ENCODE results near the gene PRR35.
"Not testable (repeated sequence)": the region's sequence is repeated elsewhere in the genome, so short reads cannot be mapped to it uniquely, and the experiment has no call there.

The PRR35 gene

DNA sequence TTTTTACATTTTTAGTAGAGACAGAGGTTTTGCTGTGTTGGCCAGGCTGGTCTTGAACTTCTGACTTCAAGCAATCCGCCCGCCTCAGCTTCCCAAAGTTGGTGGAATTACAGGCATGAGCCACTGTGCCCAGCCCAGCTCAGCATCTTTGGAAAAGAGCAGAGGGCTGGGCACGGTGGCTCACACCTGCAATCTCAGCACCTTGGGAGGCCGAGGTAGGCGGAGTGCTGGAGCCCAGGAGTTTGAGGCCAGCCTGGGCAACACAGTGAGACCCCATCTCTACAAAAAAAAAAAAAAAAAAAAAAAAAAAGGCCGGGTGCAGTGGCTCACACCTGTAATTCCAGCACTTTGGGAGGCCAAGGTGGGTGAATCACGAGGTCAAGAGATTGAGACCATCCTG, 37.5 kb downstream of the PRR35 start:
- not testable (repeated sequence) for ATAC-seq

DNA sequence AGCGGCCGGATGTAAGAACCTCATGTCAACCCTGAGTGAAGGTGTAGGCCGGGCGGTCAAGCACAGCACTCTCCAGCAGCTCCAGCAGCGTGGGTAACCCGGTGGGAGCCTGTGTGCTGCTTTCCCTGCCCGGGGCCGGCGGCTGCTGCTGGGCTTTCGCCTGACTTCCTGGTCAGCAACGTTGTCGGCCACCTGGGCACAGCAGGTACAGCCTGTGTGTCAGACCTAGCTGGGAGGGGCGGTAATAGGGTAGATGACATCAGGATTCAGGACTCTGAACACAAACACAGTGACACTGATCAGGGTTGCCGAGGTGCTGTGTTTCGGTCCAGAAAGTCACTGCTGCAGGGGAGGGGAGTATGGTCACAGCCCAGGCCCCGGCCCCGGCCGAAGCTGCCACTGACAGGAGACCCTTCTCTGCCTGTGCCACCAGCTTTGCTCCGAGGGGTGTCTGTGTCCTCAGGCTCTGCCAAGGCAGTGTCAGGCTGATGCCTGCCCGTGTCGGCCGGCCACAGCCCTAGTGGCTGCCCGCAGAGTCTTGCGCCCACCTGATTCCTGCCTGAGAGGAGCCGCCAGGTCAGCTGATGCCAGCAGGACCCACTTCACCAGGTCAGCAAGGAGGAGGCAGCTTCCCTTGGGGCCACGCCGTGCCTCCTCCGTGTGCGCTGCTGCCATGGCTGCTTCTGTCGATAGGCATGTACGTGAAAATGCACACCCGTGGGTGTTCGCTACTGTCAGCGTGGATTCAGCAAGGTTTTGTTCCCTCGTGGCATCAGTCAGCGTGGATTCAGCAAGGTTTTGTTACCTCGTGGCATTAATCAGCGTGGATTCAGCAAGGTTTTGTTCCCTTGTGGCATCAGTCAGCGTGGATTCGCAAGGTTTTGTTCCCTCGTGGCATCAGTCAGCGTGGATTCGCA, 38.9 kb downstream of the PRR35 start:
- ATAC-seq = no peak

- no peak for ATAC-seq
Measured at GRCh38 chr16:600781-601180, 40.6 kb downstream of the PRR35 start.

DNA sequence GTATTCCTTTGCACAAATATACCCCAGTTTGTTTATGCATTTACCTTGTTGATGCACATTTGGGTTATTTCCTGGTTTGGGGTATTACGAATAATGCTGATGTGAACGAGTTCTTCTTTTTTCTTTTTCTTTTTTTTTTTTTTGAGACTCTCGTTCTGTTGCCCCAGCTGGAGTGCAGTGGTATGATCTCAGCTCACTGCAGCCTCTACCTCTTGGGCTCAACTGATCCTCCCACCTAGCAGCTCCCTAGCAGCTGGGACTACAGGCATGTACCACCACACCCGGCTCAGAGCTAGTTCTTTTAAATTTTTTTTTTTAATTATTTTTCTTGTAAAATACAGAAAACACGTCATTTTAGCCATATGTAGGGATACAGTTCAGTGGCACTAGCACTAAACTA, 43.7 kb downstream of the PRR35 start:
- ATAC-seq = no peak

GRCh38 chr16:606656-607307, 46.6 kb downstream of the PRR35 start:
- ATAC-seq = no peak

DNA sequence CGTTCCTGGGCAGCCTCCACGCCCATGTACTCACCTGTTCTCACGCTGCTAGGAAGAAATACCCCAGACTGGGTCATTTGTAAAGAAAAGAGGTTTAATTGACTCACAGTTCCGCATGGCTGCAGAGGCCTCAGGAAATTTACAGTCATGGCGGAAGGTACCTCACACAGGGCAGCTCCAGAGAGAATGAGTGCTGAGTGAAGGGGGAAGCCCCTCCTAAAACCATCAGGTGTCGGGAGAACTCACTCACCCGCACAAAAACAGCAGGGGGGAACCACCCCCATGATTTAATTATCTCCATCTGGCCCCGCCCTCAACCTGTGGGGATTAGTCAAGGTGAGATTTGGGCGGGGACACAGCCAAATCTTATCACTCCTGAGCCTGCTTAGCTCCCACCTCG, 47.8 kb downstream of the PRR35 start:
- peak; percentile 97 to 98 for ATAC-seq

DNA sequence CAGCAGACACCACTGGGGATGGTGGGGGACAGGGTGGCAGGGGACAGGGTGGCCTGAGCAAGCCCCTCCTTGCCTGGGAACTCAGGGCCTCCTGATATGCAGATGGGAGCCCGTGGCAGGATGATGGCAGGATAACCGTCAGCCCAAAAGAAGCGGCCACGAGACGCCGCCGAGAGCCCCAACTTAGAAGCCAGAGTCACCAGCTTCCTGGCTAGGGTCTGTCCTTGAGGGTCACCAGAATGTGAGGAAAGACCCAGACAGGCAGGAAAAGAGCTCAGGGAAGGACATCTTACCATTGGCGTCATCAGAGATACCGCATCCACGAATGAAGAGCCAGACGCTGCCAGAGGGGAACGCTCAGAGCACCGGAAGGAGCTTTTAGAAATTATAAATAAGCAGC, 49.1 kb downstream of the PRR35 start:
- ATAC-seq = no peak

GRCh38 chr16:609984-610383, 49.8 kb downstream of the PRR35 start:
- no peak for ATAC-seq

DNA sequence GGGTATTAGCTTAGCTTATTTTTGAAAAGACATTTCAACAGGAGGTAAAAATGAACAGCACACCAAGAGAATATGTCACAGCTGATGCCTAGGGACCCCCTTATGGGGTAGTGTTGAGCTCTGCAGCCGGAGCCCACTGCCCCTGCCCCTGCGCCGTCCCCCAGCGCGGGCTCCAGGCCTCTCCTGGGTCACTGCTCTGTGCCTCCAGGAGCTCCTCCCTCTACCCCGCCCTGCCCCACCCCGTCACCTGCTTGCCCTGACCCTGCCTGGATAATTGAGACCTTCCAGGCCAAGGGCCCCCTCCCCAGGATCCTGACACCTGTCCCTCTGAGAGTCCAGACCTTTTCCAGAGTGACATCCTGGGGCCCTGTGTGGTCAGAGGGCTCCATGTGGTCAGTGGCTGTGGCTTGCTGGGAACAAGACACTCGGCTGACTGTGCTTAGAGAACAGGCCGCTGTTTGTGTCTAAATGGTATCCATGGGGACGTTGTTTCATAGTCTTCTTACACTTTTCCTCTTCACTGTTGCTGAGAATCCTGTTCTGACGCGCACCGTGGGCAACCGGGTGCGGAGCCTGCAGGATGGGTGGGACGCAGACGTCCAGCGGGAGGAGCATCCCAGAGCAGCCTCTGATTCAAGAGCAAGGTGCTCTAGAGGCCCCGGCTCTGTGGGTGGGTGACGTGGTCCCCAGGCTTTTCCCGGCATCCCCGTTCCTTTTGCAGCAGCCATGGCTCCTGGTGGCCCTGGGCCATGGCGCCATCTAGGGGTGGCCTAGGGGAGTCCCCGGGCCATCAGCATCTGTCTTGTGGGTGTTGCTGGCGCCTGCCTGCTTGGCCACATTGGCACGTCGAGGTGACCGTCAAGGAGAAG, 50.6 kb downstream of the PRR35 start:
- peak in 1 of 2 donors; percentile 18 for ATAC-seq

DNA sequence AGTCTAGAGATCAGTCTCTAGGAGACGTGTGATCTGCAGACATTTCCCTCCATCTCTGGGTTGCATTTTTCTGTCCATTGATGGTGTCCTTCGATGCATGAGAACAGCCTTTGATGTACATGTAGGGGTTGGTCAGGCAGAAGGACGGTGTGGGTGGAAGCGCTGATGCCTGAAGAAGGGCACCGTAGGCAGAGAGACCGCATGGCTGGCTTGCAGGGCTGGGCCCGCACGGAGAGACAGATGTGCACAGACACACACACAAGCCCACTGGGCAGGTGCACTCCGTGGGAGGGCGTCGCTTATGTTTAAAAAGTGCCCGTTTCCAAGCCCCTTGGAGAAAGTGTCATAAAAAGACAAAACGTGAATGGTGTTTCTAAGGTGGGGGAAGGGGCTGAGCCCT, 54.9 kb downstream of the PRR35 start:
- no peak for ATAC-seq
